WERI-Rb-1 (cell line): ENCODE measurements around the gene SLC39A1.

Experiments
- DNase-seq: peaks from one replicate; pipeline ENCODE4 v3.0.0-alpha.2; 2020
- H3K27ac ChIP-seq: fragments of 250-450 bp; sonication (Bioruptor Pico); 2 replicates; pipeline ENCODE4 v1.5.1; 2020; ENCODE audit warnings: mild to moderate bottlenecking, moderate library complexity
- H3K27me3 ChIP-seq: fragments of 250-450 bp; sonication (Bioruptor Pico); 2 replicates; pipeline ENCODE4 v1.5.1; 2021; ENCODE audit warnings: mild to moderate bottlenecking, low read depth, moderate library complexity; ENCODE audit not compliant: insufficient read depth, severe bottlenecking
- H3K36me3 ChIP-seq: fragments of 250-450 bp; sonication (Bioruptor Pico); 2 replicates; pipeline ENCODE4 v1.5.1; 2020; ENCODE audit warnings: mild to moderate bottlenecking, moderate library complexity
- H3K4me3 ChIP-seq: 2 replicates; pipeline ENCODE4 v1.5.1; 2011; ENCODE audit warnings: low read depth, mild to moderate bottlenecking, control low read depth, low read length
- H3K9me3 ChIP-seq: fragments of 250-450 bp; sonication (Bioruptor Pico); 2 replicates; pipeline ENCODE4 v1.5.1; 2021; ENCODE audit warnings: mild to moderate bottlenecking, moderate library complexity; ENCODE audit not compliant: severe bottlenecking
- CTCF ChIP-seq: IDR thresholded peaks from 2 replicates; pipeline ENCODE4 v1.5.1; 2011; ENCODE audit warnings: low read depth, mild to moderate bottlenecking, control low read depth, inconsistent platforms, low read length

Gene SLC39A1

DNA sequence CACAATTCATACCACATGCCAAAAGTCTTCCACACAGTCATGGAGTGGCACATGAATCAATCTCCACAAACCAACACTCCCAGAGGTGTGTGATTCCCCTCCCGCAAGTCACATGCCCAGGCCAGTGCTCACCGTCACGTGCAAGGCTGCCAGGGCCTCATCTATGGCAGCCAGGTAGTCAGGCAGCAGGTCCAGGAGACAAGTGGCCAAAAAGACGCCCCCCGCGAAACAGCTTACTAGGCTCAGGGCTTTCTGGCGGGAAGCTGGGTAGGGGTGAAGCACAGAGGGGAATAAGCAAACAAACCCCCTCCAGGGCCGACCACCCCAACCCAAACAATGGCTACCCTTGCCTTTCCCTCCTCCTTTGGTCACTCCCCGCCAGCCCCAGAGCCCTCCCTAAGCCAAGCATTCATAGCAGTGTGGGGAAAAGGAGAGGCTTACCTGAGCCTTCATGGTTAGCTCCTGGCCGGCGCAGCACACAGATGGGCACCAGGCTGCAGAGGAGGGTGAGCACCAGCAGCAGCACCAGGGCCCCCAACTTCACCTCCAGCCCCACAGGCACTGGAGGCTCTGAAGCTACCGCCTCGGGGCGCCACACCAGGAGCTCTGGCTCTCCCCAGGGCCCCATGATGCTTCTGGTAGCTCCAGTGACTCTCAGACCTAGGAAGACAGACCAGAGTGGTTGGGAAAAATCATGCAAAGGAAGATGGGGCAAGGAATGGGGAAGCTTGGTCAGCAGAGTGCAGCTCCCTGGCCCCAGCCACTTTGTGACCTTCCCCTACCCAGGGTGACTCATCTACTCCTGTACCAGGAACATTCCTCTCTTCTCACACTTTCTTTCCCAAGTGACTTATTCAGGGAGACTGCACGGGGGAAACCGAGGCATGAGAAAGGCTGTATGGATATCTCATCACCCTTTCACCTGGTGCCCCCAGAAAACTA is 978 bp downstream of the SLC39A1 start:
- peaks cover 51% of the 10 kb centered on the region for H3K36me3 ChIP-seq
- no peak for DNase-seq

DNA sequence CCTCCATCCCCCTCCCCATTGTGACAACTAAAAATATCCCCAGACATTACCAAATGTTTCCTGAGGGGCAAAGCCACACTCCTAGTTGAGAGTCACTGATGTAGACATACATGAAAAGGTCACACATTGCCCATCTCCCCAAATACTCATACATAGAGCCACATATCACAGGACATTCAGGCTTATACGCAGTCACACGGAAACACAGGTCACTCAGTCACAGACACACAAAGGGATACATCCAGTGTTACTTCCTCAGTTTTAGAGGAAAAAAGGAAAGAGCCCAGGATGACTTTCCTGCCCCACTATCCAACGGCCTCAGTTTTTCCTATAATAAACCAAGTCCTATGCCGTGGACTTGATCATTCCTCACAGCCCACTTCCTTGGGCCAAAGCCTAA is 1.9 kb downstream of the SLC39A1 start:
- no peak for TF ChIP-seq CTCF
- H3K36me3 ChIP-seq, result peaks cover 46% of the 10 kb centered on the region
- no peak for DNase-seq
- no peaks in the 10 kb centered on the region for H3K27me3 ChIP-seq
- no peaks in the 10 kb centered on the region for H3K9me3 ChIP-seq
- H3K4me3 ChIP-seq, result no peak overlapping the region
- H3K27ac ChIP-seq, result no peak overlapping the region

More for the DNA sequence above, 978 bp downstream of the SLC39A1 start:
- 0 out of 2 replicates have a peak, but pooled peaks have one; percentile 11 for TF ChIP-seq CTCF
- Histone ChIP-seq H3K27ac (peak overlapping the region; percentile 89), H3K4me3 (peak overlapping the region; percentile 58), H3K27me3 (no peaks in the 10 kb centered on the region), H3K9me3 (no peaks in the 10 kb centered on the region)

- no peaks in the 10 kb centered on the region for H3K27me3 ChIP-seq
- H3K36me3 ChIP-seq, result peaks cover 41% of the 10 kb centered on the region
- no peaks in the 10 kb centered on the region for H3K9me3 ChIP-seq
- TF ChIP-seq CTCF, result no peak
- no peak overlapping the region for H3K4me3 ChIP-seq
- no peak overlapping the region for H3K27ac ChIP-seq
- DNase-seq, result no peak
Measured at GRCh38 chr1:153960206-153960605, 3.1 kb downstream of the SLC39A1 start.

DNA sequence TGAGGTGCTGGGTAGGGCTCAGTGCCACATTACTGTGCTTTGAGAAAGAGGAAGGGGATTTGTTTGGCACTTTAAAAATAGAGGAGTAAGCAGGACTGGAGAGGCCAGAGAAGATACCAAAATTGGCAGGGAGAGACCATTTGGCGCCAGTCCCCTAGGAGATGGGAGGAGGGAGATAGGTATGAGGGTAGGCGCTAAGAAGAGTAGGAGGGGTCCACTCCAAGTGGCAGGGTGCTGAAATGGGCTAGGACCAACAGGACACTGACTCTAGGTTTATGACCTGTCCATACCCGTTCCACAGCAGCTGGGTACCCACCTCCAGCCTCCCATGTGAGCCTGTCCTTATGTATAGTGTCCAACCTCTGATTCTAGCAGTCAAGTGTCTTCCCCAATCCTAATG is 3.9 kb downstream of the SLC39A1 start:
- no peak for DNase-seq
- Histone ChIP-seq H3K36me3 (peaks cover 48% of the 10 kb centered on the region), H3K27me3 (no peaks in the 10 kb centered on the region), H3K9me3 (no peaks in the 10 kb centered on the region), H3K27ac (no peak overlapping the region), H3K4me3 (no peak overlapping the region)
- no peak for TF ChIP-seq CTCF

- no peak for DNase-seq
- H3K36me3 ChIP-seq, result peaks cover 54% of the 10 kb centered on the region
- no peaks in the 10 kb centered on the region for H3K27me3 ChIP-seq
- TF ChIP-seq CTCF, result no peak
- H3K9me3 ChIP-seq, result no peaks in the 10 kb centered on the region
- peak overlapping the region; percentile 6; the same call in 1 of the 2 replicates for H3K27ac ChIP-seq
- H3K4me3 ChIP-seq, result no peak overlapping the region
Measured at GRCh38 chr1:153958961-153959260, 4.4 kb downstream of the SLC39A1 start.
